Bone marrow (tissue), 2 donors: Measurements from ENCODE around the gene TEKT5.
"Not testable (repeated sequence)": the region's sequence is repeated elsewhere in the genome, so short reads cannot be mapped to it uniquely, and the experiment has no call there.

ENCODE experiments used
- DNase-seq, 2 donors: peaks; one replicate each; lab custom pipeline; 2025; lab: John Stamatoyannopoulos, UW

The TEKT5 gene

DNA sequence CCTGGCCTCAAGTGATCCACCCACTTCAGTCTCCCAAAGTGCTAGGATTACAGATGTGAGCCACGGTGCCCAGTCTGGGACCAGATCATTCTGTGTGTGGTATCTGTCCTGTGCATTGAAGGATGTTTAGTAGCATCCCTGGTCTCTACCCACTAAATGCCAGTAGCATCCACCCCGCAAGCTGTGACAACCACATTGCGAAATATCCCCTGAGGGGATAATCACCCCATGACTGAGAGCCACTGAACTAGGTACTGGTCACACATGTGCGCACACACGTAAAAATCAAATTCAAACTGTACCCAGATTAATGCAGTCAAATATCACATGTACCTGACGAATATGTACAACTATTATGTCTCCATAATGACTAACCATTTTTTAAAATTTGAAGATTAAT, 35.8 kb downstream of the TEKT5 start:
- DNase-seq, result no peak

DNA sequence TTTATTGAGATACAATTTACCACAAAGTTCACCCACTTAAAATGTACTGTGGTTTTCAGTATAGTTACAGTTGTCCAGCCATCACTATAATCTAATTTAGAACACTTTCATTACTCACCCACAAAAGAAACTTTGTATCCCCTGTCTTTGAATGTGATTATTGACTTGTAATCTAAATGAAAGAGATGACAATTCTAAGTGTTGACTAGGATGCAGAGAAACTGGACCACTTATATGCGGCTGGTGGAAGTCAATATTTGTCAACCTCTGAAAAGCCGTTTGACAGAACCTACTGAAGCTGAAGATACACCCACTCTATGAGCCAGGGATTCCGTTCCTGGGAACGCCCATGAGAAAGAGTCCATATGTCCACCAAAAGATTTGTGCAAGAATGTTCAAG, 36.8 kb downstream of the TEKT5 start:
- DNase-seq, result no peak

DNA sequence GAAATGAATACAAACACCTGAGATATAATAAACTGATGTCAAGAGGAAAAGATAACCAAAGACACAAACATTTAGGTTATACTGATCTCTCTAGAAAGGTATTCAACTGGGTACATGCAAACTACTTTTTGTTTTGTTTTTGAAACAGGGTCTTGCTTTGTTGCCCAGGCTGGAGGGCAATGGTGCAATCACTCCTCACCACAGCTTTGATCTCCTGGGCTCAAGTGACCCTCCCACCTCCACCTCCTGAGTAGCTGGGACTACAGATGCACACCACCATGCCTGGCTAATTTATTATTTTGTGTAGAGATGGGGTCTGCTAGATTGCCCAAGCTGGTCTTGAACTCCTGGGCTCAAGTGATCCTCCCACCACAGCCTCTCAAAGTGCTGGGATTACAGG, 38.1 kb downstream of the TEKT5 start:
- DNase-seq, result no peak

DNA sequence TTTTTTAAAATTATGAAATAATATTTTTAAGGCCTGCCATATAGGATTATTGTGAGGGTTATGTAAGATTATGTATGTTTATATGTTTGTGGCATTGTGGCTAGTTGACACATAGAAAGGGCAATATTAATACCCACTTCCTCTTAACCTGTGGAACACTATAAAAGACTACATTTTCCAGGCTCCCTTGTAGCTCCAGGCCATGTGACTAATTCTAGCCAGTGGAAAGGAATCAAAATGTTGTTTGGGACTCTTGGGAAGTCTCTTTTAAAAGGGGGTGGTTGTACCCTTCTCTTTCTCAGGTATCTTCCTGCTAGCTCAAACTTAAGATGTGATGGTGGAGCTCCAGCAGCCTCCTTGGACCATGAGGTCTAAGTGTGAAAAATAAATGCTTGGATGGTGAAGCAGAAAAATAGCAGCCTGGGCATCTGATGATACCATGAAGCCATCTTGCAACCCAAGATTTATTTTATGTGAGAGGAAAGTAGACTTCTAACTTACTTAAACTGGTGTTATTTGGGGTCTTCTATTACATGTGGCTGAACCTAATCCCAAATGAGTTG, 39.2 kb downstream of the TEKT5 start:
- DNase-seq, result no peak

DNA sequence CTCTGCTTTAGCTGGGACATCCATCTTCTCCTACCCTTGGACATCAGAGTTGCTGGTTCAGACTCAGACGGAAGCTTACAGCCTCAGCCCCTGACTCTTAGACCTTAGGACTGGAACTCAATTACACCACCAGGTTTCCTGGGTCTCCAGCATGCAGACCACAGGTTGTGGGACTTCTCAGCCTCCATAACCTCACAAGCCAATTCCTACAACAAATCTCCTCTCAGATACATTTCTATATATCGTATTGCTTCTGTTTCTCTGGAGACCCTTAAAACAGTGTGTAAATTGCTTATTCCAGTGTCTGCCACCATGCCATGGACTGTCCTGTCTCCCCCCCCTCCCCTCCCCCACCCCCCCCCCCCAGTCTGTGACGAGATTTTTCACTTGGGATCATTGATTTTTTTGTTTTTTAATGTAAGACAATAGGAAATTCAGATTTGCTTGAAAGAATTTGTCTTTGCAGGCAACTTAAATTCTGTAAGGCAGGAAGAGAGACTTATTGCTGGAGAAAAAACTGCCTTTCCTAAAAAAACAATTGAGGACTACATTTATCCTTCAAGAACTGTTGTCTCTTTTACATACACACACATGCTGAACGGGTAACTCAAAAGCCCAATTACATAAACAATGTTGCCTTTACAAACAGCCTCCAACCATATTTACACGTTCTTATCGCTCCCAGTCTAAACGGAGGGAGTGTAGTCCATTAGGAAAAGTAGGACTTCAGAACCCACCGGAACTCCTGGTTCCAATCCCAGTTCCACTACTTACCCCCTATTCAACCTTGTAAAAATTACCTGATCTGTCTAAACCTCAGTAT, 39.9 kb downstream of the TEKT5 start:
- DNase-seq, result no peak

DNA sequence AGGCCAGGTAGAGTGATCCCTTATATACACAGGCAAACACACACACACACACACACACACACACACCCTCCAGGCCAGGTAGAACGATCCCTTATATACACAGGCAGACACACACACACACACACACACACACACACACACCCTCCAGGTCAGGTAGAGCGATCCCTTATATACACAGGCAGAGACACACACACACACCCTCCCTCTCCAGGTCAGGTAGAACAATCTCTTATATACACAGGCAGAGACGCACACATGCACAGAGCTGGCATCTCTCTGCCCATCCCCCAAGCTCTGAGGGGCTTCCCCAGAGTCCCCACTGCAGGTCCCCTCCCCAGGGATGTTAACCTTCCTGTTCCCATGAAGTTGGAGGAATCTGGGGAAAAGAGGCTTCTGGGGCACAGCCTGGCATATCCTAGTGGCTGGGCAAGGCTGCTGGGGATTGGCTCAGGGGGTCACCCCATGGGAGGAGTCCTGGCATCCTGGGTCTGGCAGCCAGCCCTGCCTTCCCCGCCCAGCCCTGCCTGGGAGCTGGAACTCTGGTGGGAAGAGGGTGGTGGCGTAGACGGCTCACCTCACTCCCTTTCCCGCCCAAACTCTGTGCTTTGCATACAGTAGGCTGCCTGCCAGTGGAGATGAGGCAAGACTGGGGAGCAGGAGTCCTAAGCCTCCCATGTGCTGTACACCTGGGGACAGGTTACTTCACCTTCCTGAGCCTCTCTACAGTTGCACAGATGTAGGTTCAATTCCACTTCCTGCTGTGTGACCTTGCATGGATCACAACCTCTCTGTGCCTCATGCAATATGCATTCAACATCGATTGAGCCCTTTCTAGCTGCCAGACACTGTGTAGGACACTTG, 41.8 kb downstream of the TEKT5 start:
- no peak for DNase-seq

DNA sequence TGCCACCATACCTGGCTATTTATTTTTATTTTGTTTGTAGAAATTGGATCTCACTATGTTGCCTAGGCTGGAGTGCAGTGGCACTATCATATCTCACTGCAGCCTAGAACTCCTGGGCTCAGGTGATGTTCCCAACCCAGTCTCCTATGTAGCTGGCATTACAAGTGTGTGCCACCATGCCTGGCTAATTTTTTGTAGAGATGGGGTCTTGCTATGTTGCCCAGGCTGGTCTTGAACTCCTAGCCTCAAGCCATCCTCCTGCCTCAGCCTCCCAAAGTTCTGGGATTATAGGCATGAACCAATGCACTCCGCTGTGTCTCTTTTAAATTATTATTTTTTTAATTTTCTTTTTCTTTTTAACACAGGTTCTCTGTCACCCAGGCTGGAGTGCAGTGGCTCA, 45.6 kb downstream of the TEKT5 start:
- DNase-seq, result not testable (repeated sequence)

DNA sequence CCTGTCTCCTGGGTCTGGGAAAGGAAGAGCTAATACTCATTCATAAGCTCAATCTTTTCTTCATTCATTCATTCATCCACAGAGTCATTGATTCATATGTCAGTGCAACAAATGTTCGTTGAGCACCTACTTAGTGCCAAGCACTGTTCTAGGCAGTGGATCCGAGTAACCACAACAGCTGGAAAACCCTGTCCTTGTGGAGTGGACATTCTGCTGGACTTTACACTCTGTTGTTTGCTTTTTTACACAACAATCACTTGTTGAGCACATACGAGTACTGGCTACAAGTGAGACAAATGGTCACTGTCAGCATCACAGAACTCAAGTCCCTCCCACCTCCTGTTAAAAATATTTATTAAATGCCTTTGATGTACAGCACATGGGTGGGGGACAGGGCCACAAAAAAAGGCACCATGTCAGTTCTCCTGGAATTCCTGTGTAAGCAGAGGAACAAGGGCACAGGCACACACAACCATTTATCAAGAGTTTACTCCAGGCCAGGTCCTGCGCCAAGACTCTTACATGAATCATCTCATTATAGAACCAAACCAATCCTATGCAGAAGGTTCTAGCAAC, 46.9 kb downstream of the TEKT5 start:
- DNase-seq, result no peak

DNA sequence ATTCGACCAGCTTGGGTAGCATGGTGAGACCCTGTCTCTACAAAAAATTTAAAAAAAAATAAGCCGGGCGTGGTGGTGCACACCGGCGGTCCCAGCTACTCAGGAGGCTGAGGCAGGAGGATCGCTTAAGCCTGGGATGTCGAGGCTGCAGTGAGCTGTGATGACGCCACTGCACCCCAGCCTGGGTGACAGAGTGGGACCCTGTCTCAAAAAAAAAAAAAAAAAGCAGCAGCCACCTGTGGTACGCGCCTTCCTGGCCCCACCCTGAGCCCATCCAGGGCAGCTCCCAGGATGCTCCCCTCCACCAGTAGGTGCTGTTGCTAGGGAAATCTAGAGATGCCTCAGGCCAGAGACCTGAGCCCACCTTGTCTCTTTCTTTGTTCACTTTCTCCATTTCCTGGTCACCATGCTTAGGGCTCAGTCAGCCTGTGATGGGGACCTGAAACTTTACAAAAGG, 47.4 kb downstream of the TEKT5 start:
- DNase-seq, result no peak

DNA sequence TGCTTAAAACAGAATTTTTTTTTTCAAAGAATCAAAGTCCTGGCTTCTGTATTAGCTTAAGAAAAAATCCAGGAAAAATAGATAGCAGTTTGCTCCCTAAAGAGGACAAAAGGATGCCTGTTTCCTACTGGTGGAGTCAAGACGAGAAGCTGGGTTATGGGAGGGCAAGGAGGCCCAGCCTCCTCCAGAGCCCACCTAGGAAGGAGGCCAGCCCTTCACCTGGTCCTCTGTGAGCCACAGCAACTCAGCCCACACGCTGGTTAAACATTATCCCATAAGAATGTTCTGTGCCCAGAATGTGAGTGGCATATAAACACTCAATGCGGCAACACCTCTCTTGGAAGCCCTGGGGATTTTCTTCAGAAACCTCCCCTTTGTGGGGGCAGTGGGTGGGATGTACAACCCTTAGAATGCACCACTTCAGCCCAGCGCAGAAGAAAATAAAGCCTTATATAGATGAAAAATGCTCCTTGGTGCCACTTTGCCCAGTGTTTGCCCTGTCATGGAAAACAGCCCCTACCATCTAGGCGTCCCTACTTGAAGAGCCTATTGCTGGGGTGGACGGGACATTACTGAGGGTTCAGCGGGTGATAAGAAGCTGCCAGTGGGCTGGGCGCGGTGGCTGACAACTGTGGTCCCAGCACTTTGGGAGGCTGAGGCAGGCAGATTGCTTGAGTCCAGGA, 48.0 kb downstream of the TEKT5 start:
- DNase-seq, result no peak

DNA sequence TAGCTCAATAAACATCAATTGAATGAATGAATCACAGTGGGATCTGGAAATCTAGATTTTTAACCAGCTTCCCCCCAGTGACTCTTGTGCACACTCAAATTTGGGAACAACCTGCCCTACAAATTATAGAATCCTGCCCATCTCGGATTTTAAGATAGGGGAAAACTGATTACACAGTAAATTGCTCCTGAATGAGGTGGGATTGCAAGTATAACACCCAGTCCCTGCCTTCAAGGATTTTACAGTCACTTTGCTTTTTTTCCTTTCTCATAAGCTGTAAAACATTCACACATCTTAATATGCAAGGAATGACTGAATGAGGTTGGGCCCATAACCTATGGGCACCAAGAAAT, 48.5 kb downstream of the TEKT5 start:
- DNase-seq, result no peak

DNA sequence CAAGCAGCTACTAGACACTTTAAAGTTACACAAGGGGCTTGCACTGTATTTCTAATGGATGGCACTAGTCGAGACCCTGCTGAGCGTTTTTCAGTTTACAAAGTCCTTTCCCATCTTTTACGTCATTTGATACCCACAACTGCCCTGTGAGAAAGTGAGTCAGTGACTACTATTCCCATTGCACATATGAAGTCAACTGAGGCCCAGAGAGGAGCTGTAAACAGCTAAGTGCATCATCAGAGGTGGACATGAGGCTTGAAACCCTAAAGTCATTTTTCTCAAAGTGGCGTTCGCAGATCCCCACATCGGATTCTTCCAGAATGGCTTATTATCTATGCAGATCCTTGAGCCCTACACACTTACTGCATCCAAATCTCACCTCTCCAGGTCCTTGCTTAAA, 50.6 kb downstream of the TEKT5 start:
- DNase-seq, result no peak

DNA sequence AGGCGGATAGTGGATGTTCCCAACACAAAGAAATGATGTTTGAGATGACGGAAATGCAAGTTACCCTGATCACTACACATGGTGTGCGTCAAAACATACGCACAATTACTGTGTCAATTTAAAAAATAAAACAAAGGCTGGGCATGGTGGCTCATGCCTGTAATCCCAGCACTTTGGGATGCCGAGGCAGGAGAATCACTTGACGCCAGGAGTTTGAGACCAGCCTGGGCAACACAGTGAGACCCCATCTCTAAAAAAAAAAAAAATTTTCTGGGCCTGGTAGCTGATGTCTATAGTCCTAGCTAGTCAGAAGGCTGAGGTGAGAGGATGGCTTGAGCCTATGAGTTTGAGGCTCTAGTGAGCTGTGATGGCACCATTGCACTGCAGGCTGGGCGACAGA, 51.8 kb downstream of the TEKT5 start:
- DNase-seq, result no peak

DNA sequence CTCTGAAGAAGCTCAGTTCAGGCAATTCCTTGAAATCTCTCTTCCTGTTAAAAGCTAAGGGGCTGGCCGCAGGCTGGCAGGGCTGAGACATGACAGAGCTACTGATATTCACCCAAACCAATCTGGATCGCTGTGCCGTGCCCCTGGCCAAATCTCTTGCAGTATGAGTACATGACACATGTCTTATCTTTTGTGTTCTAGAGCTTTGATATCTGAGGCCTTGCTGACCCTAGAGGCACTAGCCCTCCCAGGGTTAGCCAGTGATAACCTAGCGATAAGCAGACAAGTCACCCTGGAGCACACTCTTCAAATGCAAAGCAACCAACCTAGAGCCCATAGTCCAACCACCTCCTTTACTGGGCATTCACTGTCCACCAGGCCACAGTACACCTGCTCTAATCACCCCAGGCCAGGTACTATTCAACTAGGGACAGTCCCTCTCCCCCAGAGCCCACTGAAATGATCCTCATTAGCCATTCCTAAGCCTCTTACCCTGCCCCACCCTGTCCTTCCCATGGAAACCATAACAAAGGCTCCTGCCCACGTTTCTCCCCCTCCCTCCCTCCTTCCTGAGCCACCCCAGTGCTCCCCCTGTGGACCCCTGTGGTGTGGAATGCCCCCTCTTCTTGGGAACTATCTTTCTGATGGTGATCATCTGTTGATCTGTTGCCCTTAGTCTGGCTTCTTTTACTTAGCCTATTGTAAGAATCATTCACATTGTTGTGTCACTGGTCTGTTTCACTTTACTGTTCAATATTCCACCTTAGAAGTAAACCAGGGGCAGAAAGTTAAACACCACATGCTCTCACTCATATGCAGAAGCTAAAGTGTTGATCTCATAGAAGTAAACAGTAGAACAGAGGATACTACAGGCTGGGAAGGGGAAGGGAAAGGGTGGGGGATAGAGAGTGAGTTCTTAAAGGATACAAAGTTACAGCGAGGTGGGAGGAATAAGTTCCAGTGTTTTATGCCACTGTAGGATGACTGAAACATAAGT, 52.5 kb downstream of the TEKT5 start:
- no peak for DNase-seq

DNA sequence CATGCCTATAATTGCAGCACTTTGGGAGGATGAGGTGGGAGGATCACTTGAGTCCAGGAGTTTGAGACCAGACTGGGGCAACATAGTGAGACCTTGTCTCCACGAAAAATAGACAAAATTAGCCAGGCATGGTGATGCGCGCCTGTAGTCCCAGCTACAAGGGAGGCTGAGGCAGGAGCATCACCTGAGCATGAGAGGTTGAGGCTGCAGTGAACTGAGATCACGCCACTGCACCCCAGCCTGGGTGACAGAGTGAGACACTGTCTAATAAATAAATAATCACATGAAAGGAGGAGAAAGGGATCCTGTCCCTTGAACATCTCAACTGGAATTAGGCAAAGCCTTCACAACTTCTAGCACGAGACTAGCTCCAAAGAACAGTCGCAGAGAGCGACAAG, 53.2 kb downstream of the TEKT5 start:
- no peak for DNase-seq

DNA sequence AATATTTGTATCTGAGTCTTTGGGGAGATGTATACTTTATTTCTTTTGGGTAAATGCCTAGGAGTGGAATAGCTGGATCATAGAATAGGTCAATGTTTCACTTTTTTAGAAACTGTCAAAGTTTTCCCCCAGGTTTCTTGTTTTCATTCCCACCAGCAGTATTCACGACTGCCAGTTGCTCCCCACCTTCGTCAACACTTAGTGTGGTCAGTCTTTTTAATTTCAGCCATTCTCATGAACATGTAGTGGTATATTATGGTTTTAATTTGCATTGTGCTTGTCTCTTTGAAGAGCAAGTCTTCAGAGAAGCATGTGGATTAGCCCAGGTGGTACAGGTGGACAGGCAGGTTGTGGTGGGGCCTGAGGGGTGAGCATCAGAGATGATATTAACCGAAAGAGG, 53.8 kb downstream of the TEKT5 start:
- DNase-seq, result no peak

DNA sequence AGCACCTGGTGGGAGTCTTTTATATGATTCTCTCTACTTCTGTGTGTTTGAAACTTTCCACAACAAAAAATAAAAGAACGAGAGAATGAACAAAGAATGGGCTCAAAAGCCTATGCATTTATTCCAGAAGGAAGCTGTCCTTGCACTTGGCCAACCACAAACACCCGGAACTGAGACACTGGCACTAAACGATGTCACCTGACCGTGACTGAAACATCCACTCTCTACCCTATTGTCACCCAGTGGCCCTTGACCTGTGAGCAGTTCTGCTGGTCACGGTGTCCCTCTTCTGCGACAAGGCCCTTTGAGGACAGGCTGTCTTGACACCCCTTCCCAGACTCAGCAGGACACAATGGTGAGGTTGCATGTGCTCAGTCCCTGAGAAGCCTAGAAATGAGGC, 56.6 kb downstream of the TEKT5 start:
- DNase-seq, result no peak

DNA sequence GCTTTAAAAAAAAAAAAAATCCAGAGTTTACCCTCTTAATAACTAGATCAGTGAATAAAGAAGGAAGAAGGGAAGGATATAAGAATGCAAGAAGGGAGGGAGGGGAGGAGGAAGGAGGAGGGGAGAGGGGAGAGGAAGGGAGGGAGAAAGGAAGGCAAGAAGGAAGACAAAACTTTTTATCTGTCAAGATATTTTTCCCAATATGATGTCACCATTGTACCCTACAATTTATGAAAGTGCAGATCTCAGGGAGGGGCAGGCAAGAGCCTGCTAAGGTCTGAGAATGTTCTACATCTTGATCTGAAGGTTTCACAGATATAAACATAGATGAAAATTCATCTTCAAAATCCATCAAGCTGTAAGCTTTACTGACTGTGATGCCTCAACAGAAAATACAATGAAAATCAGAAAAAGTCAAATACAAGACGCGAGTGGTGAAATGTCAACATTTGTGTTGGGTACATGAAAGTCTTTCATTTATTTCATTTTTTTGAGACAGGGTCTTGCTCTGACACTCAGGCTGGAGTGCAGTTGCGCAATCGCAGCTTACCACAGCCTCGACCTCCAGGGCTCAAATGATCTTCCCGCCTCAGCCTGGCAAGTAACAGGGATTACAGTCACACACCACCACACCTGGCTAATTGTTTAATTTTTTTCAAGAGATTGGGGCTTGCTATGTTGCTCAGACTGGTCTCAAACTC, 57.2 kb downstream of the TEKT5 start:
- no peak for DNase-seq

DNA sequence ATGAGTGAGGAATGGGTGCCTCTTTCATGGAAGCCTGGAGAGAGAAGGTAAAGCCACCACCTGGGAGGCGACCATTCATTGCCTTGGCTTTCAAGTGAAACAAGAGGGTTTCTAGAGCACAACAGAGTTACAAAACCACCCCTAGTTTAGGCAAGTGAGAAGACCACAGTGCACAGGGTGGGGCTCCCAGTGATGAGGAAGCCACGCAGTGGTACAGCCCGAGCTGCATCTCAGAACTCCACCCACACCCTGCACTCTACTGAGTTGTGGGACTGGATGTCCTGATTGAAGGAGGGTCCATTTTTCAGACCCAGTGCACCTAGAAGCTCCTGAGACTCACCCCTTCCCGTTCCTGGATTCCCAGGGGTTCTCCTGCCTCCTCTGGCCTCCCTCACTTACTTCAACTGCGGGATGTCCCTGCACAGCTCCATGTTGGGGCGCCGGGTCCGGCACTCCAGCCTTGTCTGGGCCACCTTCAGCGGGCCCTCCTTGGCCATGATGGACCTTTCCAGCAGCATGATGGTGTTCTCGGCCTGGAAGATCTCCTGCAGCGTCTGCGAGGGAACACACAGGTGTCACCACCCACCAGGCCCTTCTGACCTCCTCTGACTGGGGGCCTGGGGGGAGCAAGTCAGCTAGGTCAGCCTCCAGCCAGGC, 59.2 kb downstream of the TEKT5 start:
- DNase-seq, result no peak

DNA sequence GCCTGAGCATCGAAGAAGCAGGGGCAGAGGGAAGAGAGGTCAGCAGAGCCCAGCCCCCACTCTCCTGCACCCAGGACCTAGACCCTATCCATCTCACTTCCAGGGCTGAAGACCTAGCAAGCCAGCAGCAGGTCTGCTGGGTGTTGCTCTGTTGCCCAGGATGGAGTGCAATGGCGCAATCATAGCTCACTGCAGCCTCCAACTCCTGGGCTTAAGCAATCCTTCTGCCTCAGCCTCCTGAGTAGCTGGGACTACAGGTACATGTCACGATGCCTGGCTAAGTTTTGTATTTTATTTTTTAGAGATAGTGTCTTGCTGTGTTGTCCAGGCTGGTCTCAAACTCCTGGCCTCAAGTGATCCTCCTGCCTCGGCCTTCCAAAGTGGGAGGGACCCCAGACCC, 61.3 kb downstream of the TEKT5 start:
- DNase-seq, result not testable (repeated sequence)
